ENCODE measurements around the gene TUBB2A.
"Not testable (repeated sequence)": the region's sequence is repeated elsewhere in the genome, so short reads cannot be mapped to it uniquely, and the experiment has no call there.

Gene TUBB2A

GRCh38 chr6:3139090-3139903 lies 18.0 kb downstream of the TUBB2A start:
- Histone ChIP-seq H3K27me3 (replicated peaks in 2 of 5; ENCODE audit: control insufficient read depth in 4 of 5, insufficient read depth in 5 of 5, low read length in 4 of 5) (no peaks in the 10 kb centered on the region), H3K4me1 (ENCODE audit: control extremely low read depth in 1 of 4, control insufficient read depth in 4 of 4, insufficient read depth in 4 of 4, low read length in 3 of 4) (peaks cover 4 to 16% (median 16%) of the 10 kb centered on the region in 4 experiments), H3K9me3 (ENCODE audit: control extremely low read depth in 1 of 5, control insufficient read depth in 4 of 5, insufficient read depth in 2 of 5, low read depth in 1 of 5, low read length in 4 of 5) (no peaks in the 10 kb centered on the region), H3K4me3 (ENCODE audit: control insufficient read depth in 1 of 7, extremely low read depth in 1 of 7, insufficient read depth in 4 of 7, low read depth in 2 of 7, low read length in 6 of 7) (peak overlapping the region in 1 of 7 experiments; percentile 52), H3K27ac (ENCODE audit: insufficient read depth in 1 of 2, low read depth in 1 of 2, low read length in 2 of 2, poor library complexity in 1 of 2, severe bottlenecking in 2 of 2) (no peak overlapping the region), H3K36me3 (ENCODE audit: control insufficient read depth in 4 of 4, insufficient read depth in 4 of 4, low read length in 3 of 4) (peaks cover 0 to 26% (median 15%) of the 10 kb centered on the region in 4 experiments)
- ChIA-PET CTCF (interaction anchor here (0.9 to 1.8 kb wide), 7 partner anchors 9 to 113 kb away, joined by 3 to 7 read pairs (median 4); no protein-coding TSS in a partner anchor), POLR2A (no interaction called here)
- DNase-seq = peak in 2 of 3 donors; percentile 71 to 80
- 37% methylated on average over 11 of the region's 14 CpGs for WGBS (ENCODE audit: insufficient coverage)

GRCh38 chr6:3138341-3138740 lies 19.0 kb downstream of the TUBB2A start:
- peaks cover 4 to 16% (median 16%) of the 10 kb centered on the region in 4 experiments for H3K4me1 ChIP-seq (ENCODE audit: control extremely low read depth in 1 of 4, control insufficient read depth in 4 of 4, insufficient read depth in 4 of 4, low read length in 3 of 4)
- no peaks in the 10 kb centered on the region for H3K9me3 ChIP-seq (ENCODE audit: control extremely low read depth in 1 of 5, control insufficient read depth in 4 of 5, insufficient read depth in 2 of 5, low read depth in 1 of 5, low read length in 4 of 5)
- no peak overlapping the region for H3K4me3 ChIP-seq (ENCODE audit: control insufficient read depth in 1 of 7, extremely low read depth in 1 of 7, insufficient read depth in 4 of 7, low read depth in 2 of 7, low read length in 6 of 7)
- DNase-seq = no peak
- ChIA-PET POLR2A (no interaction called here), CTCF (no interaction called here)
- H3K27ac ChIP-seq (ENCODE audit: insufficient read depth in 1 of 2, low read depth in 1 of 2, low read length in 2 of 2, poor library complexity in 1 of 2, severe bottlenecking in 2 of 2) = no peak overlapping the region
- no peaks in the 10 kb centered on the region for H3K27me3 ChIP-seq (replicated peaks in 2 of 5; ENCODE audit: control insufficient read depth in 4 of 5, insufficient read depth in 5 of 5, low read length in 4 of 5)
- H3K36me3 ChIP-seq (ENCODE audit: control insufficient read depth in 4 of 4, insufficient read depth in 4 of 4, low read length in 3 of 4) = peaks cover 0 to 22% (median 15%) of the 10 kb centered on the region in 4 experiments
- 100% methylated on average over 1 of the region's 1 CpG for WGBS (ENCODE audit: insufficient coverage)

- H3K9me3 ChIP-seq (ENCODE audit: control extremely low read depth in 1 of 5, control insufficient read depth in 4 of 5, insufficient read depth in 2 of 5, low read depth in 1 of 5, low read length in 4 of 5); CTCF ChIA-PET; H3K27ac ChIP-seq (ENCODE audit: insufficient read depth in 1 of 2, low read depth in 1 of 2, low read length in 2 of 2, poor library complexity in 1 of 2, severe bottlenecking in 2 of 2); H3K4me3 ChIP-seq (ENCODE audit: control insufficient read depth in 1 of 7, extremely low read depth in 1 of 7, insufficient read depth in 4 of 7, low read depth in 2 of 7, low read length in 6 of 7); POLR2A ChIA-PET; DNase-seq; H3K27me3 ChIP-seq (replicated peaks in 2 of 5; ENCODE audit: control insufficient read depth in 4 of 5, insufficient read depth in 5 of 5, low read length in 4 of 5): not testable (repeated sequence)
- Histone ChIP-seq H3K36me3 (ENCODE audit: control insufficient read depth in 4 of 4, insufficient read depth in 4 of 4, low read length in 3 of 4) (peaks cover 0 to 20% (median 15%) of the 10 kb centered on the region in 4 experiments), H3K4me1 (ENCODE audit: control extremely low read depth in 1 of 4, control insufficient read depth in 4 of 4, insufficient read depth in 4 of 4, low read length in 3 of 4) (peaks cover 4 to 16% (median 16%) of the 10 kb centered on the region in 4 experiments)
- whole genome bisulfite sequencing (ENCODE audit: insufficient coverage) = 100% methylated on average over 2 of the region's 6 CpGs
Observed at GRCh38 chr6:3137873-3138272, 19.5 kb downstream of the TUBB2A start.

- Histone ChIP-seq H3K4me1 (ENCODE audit: control extremely low read depth in 1 of 4, control insufficient read depth in 4 of 4, insufficient read depth in 4 of 4, low read length in 3 of 4) (peaks cover 4 to 16% (median 16%) of the 10 kb centered on the region in 4 experiments), H3K27me3 (replicated peaks in 2 of 5; ENCODE audit: control insufficient read depth in 4 of 5, insufficient read depth in 5 of 5, low read length in 4 of 5) (no peaks in the 10 kb centered on the region), H3K4me3 (ENCODE audit: control insufficient read depth in 1 of 7, extremely low read depth in 1 of 7, insufficient read depth in 4 of 7, low read depth in 2 of 7, low read length in 6 of 7) (no peak overlapping the region), H3K27ac (ENCODE audit: insufficient read depth in 1 of 2, low read depth in 1 of 2, low read length in 2 of 2, poor library complexity in 1 of 2, severe bottlenecking in 2 of 2) (no peak overlapping the region), H3K9me3 (ENCODE audit: control extremely low read depth in 1 of 5, control insufficient read depth in 4 of 5, insufficient read depth in 2 of 5, low read depth in 1 of 5, low read length in 4 of 5) (no peaks in the 10 kb centered on the region), H3K36me3 (ENCODE audit: control insufficient read depth in 4 of 4, insufficient read depth in 4 of 4, low read length in 3 of 4) (peaks cover 0 to 20% (median 15%) of the 10 kb centered on the region in 4 experiments)
- CTCF ChIA-PET = interaction anchor here (0.8 to 0.9 kb wide), 2 partner anchors 17 to 114 kb away, joined by 3 read pairs; no protein-coding TSS in a partner anchor
- WGBS (ENCODE audit: insufficient coverage) = over 99% methylated on average over 7 of the region's 12 CpGs
- no peak for DNase-seq
- POLR2A ChIA-PET = no interaction called here
Observed at GRCh38 chr6:3137057-3137777, 20.1 kb downstream of the TUBB2A start.

- Histone ChIP-seq H3K27me3 (replicated peaks in 2 of 5; ENCODE audit: control insufficient read depth in 4 of 5, insufficient read depth in 5 of 5, low read length in 4 of 5) (no peaks in the 10 kb centered on the region), H3K4me3 (ENCODE audit: control insufficient read depth in 1 of 7, extremely low read depth in 1 of 7, insufficient read depth in 4 of 7, low read depth in 2 of 7, low read length in 6 of 7) (no peak overlapping the region), H3K4me1 (ENCODE audit: control extremely low read depth in 1 of 4, control insufficient read depth in 4 of 4, insufficient read depth in 4 of 4, low read length in 3 of 4) (peaks cover 4 to 16% (median 16%) of the 10 kb centered on the region in 4 experiments), H3K27ac (ENCODE audit: insufficient read depth in 1 of 2, low read depth in 1 of 2, low read length in 2 of 2, poor library complexity in 1 of 2, severe bottlenecking in 2 of 2) (no peak overlapping the region), H3K9me3 (ENCODE audit: control extremely low read depth in 1 of 5, control insufficient read depth in 4 of 5, insufficient read depth in 2 of 5, low read depth in 1 of 5, low read length in 4 of 5) (no peaks in the 10 kb centered on the region), H3K36me3 (ENCODE audit: control insufficient read depth in 4 of 4, insufficient read depth in 4 of 4, low read length in 3 of 4) (peaks cover 0 to 27% (median 15%) of the 10 kb centered on the region in 4 experiments)
- ChIA-PET POLR2A (no interaction called here), CTCF (interaction anchor here (0.8 to 0.9 kb wide), 2 partner anchors 17 to 115 kb away, joined by 3 read pairs; no protein-coding TSS in a partner anchor)
- DNase-seq = no peak
- 97% methylated on average over 4 of the region's 8 CpGs for WGBS (ENCODE audit: insufficient coverage)
Observed at GRCh38 chr6:3136292-3137011, 20.9 kb downstream of the TUBB2A start.

GRCh38 chr6:3135668-3136291 lies 21.6 kb downstream of the TUBB2A start:
- Histone ChIP-seq H3K4me1 (ENCODE audit: control extremely low read depth in 1 of 4, control insufficient read depth in 4 of 4, insufficient read depth in 4 of 4, low read length in 3 of 4) (peaks cover 4 to 16% (median 16%) of the 10 kb centered on the region in 4 experiments), H3K4me3 (ENCODE audit: control insufficient read depth in 1 of 7, extremely low read depth in 1 of 7, insufficient read depth in 4 of 7, low read depth in 2 of 7, low read length in 6 of 7) (no peak overlapping the region), H3K27ac (ENCODE audit: insufficient read depth in 1 of 2, low read depth in 1 of 2, low read length in 2 of 2, poor library complexity in 1 of 2, severe bottlenecking in 2 of 2) (no peak overlapping the region), H3K9me3 (ENCODE audit: control extremely low read depth in 1 of 5, control insufficient read depth in 4 of 5, insufficient read depth in 2 of 5, low read depth in 1 of 5, low read length in 4 of 5) (no peaks in the 10 kb centered on the region), H3K27me3 (replicated peaks in 2 of 5; ENCODE audit: control insufficient read depth in 4 of 5, insufficient read depth in 5 of 5, low read length in 4 of 5) (no peaks in the 10 kb centered on the region), H3K36me3 (ENCODE audit: control insufficient read depth in 4 of 4, insufficient read depth in 4 of 4, low read length in 3 of 4) (peaks cover 0 to 28% (median 18%) of the 10 kb centered on the region in 4 experiments)
- ChIA-PET POLR2A (no interaction called here), CTCF (no interaction called here)
- DNase-seq = no peak
- WGBS (ENCODE audit: insufficient coverage) = 97% methylated on average over 10 of the region's 13 CpGs

Measured in common myeloid progenitor, CD34-positive (primary cell).